GM18951 (cell line): ENCODE measurements around the gene SAC3D1.

Source experiments
- POLR2A ChIP-seq: IDR thresholded peaks from 4 replicates; pipeline ENCODE4 v1.6.1; 2011; ENCODE audit warnings: mild to moderate bottlenecking; ENCODE audit not compliant: insufficient read length, insufficient read depth; ENCODE audit errors: extremely low read depth
- in situ Hi-C: fragments of 300-500 bp; cut with MboI; formaldehyde crosslinking; loops from one replicate; pipeline ENCODE4 v1.12.0; 2022; ENCODE audit warnings: low sequenced_read_pairs, mixed read lengths, inconsistent platforms; ENCODE audit not compliant: unreplicated experiment

SAC3D1 gene

GRCh38 chr11:65083134-65083833, 42.3 kb downstream of the SAC3D1 start:
- in situ Hi-C loops, result no loop called here
- TF ChIP-seq POLR2A, result no peak

- in situ Hi-C loops, result no loop called here
Measured at GRCh38 chr11:65083834-65084597, 43.0 kb downstream of the SAC3D1 start, which contains the start of the genes CDCA5 and ZFPL1. Gene CDCA5 (minus strand): TSS chr11:65084040. CDS start chr11:65083978, 62 bp downstream. Gene ZFPL1 (plus strand): TSS chr11:65084222. CDS start chr11:65084699, 477 bp downstream.

GRCh38 chr11:65084598-65085375, 43.8 kb downstream of the SAC3D1 start:
- in situ Hi-C loops, result no loop called here
- no peak for TF ChIP-seq POLR2A

More at GRCh38 chr11:65083834-65084597, 43.0 kb downstream of the SAC3D1 start, which contains the start of the genes CDCA5 and ZFPL1:
- TF ChIP-seq POLR2A, result peak; percentile 84

GRCh38 chr11:65085446-65085845, 44.4 kb downstream of the SAC3D1 start:
- in situ Hi-C loops, result no loop called here
- no peak for TF ChIP-seq POLR2A

GRCh38 chr11:65086809-65087208, 45.8 kb downstream of the SAC3D1 start:
- in situ Hi-C loops, result no loop called here
- TF ChIP-seq POLR2A, result no peak

- in situ Hi-C loops, result no loop called here
- TF ChIP-seq POLR2A, result no peak
Measured at GRCh38 chr11:65087216-65087615, 46.2 kb downstream of the SAC3D1 start.

GRCh38 chr11:65087827-65088226, 46.8 kb downstream of the SAC3D1 start:
- in situ Hi-C loops, result no loop called here
- no peak for TF ChIP-seq POLR2A

- TF ChIP-seq POLR2A, result no peak
- in situ Hi-C loops, result no loop called here
Measured at GRCh38 chr11:65089621-65090020, 48.6 kb downstream of the SAC3D1 start.

GRCh38 chr11:65090628-65091027, 49.6 kb downstream of the SAC3D1 start:
- in situ Hi-C loops, result no loop called here
- TF ChIP-seq POLR2A, result no peak
